CD4-positive, CD25-positive, alpha-beta regulatory T cell (primary cell): ENCODE measurements around the gene SPSB1. TPM values are rescaled to one million over a fixed set of nuclear protein-coding genes. Genes with fewer than 3 reads are reported as not detected.

Experiments
- ATAC-seq, 2 donors: fragments of 150-1000 bp; cut with Tn5 transposase; one replicate each; pipeline ENCODE4 v1.10.0; 2021; ENCODE audit warnings: low read depth in 2 of 2, moderate number of reproducible peaks in 2 of 2, moderate library complexity in 1 of 2
- DNase-seq, 3 donors: peaks; one replicate each; pipeline versions ENCODE4 v3.0.0 to v3.0.0-alpha.2; 2012 to 2022; ENCODE audit warnings: mixed read lengths in 1 of 3
- H3K27ac ChIP-seq: one replicate; pipeline ENCODE4 v1.7.0; 2013; ENCODE audit warnings: mild to moderate bottlenecking, low read length; ENCODE audit not compliant: insufficient read depth, poor library complexity, severe bottlenecking
- H3K27me3 ChIP-seq: one replicate; pipeline ENCODE4 v1.7.0; 2013; ENCODE audit warnings: low read length; ENCODE audit not compliant: control insufficient read depth, insufficient read depth
- H3K36me3 ChIP-seq: one replicate; pipeline ENCODE4 v1.7.0; 2013; ENCODE audit warnings: mild to moderate bottlenecking, low read length, moderate library complexity; ENCODE audit not compliant: control insufficient read depth, insufficient read depth
- H3K4me1 ChIP-seq: 2 replicates; pipeline ENCODE4 v1.7.0; 2013; ENCODE audit warnings: mild to moderate bottlenecking, low read length; ENCODE audit not compliant: insufficient read depth, control insufficient read depth, poor library complexity, severe bottlenecking
- H3K4me3 ChIP-seq: one replicate; pipeline ENCODE4 v1.7.0; 2013; ENCODE audit warnings: low read depth, mild to moderate bottlenecking, low read length, moderate library complexity
- H3K9me3 ChIP-seq, 2 experiments: 1 replicate in 1 of 2; 2 replicates in 1 of 2; pipeline ENCODE4 v1.7.0; 2013; ENCODE audit warnings: low read length in 2 of 2, mild to moderate bottlenecking in 1 of 2, moderate library complexity in 1 of 2; ENCODE audit not compliant: control insufficient read depth in 2 of 2
- H3K27ac Mint-ChIP-seq, 3 donors: one replicate each; pipeline ENCODE4 v1.8.0; 2020 to 2022; ENCODE audit warnings: mild to moderate bottlenecking in 3 of 3, mixed read lengths in 3 of 3, moderate library complexity in 2 of 3
- H3K27me3 Mint-ChIP-seq: one replicate; pipeline ENCODE4 v1.8.0; 2022; ENCODE audit warnings: mild to moderate bottlenecking, mixed read lengths
- H3K36me3 Mint-ChIP-seq: one replicate; pipeline ENCODE4 v1.8.0; 2020; ENCODE audit warnings: mixed read lengths
- H3K4me1 Mint-ChIP-seq, 4 donors: one replicate each; pipeline ENCODE4 v1.8.0; 2020 to 2022; ENCODE audit warnings: mixed read lengths in 4 of 4, mild to moderate bottlenecking in 1 of 4
- H3K4me3 Mint-ChIP-seq, 4 donors: one replicate each; pipeline ENCODE4 v1.8.0; 2020 to 2022; ENCODE audit warnings: mild to moderate bottlenecking in 4 of 4, mixed read lengths in 4 of 4, moderate library complexity in 3 of 4
- H3K9me3 Mint-ChIP-seq, 7 donors: one replicate each; pipeline ENCODE4 v1.8.0; 2020 to 2022; ENCODE audit warnings: mixed read lengths in 7 of 7, mild to moderate bottlenecking in 3 of 7, moderate library complexity in 2 of 7
- polyA plus RNA-seq, 4 donors: library from polyadenylated mRNA; unstranded; fragments of 300-500 nt; fragmentation: Illumina TruSeq; gene quantifications; one replicate each; pipeline ENCODE4 v1.2.3, GENCODE V29; 2021
- total RNA-seq: library from RNA; stranded (reverse); gene quantifications from one replicate; pipeline ENCODE4 v1.2.3, GENCODE V29; 2022

Gene SPSB1
- total and polyA plus RNA-seq, 5 donors from 2014 or later: 7.0 to 19.7 (median 12.3) TPM

DNA sequence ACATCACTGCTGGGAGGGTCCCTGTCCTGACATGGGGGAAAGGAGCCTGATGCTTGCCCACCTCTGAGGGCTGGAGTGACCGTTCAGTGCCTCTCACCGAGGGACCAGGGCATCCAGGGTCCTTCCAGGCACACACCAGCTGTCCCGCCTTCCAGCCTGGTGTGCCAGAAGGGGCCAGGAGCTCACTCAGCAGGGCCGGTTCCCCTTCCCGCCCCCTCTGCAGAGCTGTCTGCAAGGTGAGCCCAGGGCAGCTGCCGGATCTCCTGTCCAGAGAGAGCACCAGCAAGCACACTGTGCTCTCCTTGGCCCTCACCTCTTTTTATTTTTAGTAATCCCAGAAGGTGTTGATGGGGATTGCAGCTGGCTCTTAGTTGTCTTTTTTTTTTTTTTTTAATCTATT, 41.2 kb upstream of the SPSB1 start:
- Histone ChIP-seq H3K27ac (no peak overlapping the region), H3K9me3 (no peaks in the 10 kb centered on the region), H3K4me3 (no peak overlapping the region), H3K4me1 (no peaks in the 10 kb centered on the region), H3K36me3 (peaks cover 14% of the 10 kb centered on the region), H3K27me3 (no peaks in the 10 kb centered on the region)
- Mint-ChIP-seq H3K4me3 (no peak overlapping the region), H3K9me3 (no peaks in the 10 kb centered on the region), H3K4me1 (peaks cover 7 to 23% (median 8%) of the 10 kb centered on the region in 4 donors), H3K27ac (no peak overlapping the region), H3K27me3 (no peaks in the 10 kb centered on the region), H3K36me3 (peaks cover 15% of the 10 kb centered on the region)
- DNase-seq: no peak
- no peak for ATAC-seq

DNA sequence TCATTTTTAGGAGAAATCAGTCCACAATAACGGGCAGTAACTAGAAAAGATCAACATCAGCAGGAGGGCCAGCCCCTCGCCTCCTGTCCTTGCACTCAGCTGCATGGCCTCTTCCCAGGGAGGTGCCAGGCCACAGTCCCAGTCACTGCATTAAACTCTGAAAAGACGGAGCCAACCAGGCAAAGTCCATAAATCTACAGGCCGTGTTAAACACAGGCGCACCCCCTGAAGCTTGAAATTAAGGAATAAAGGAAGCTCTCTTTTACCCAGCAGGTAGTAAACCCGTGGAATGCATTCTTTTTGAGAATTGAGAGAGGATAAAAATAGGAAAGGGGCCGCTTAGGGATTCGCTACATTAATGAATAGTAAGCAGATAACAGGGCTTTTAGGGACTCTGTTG, 39.7 kb upstream of the SPSB1 start:
- no peaks in the 10 kb centered on the region for H3K9me3 ChIP-seq
- DNase-seq (no peak), ATAC-seq (no peak)
- peaks cover 19% of the 10 kb centered on the region for H3K36me3 Mint-ChIP-seq
- H3K9me3 Mint-ChIP-seq: peaks cover 0 to 1% (median 0%) of the 10 kb centered on the region in 7 donors
- H3K27me3 ChIP-seq: no peaks in the 10 kb centered on the region
- no peak overlapping the region for H3K27ac Mint-ChIP-seq
- no peak overlapping the region for H3K27ac ChIP-seq
- no peak overlapping the region for H3K4me3 Mint-ChIP-seq
- H3K4me1 ChIP-seq: no peaks in the 10 kb centered on the region
- H3K36me3 ChIP-seq: peaks cover 10% of the 10 kb centered on the region
- H3K4me1 Mint-ChIP-seq: peaks cover 7 to 23% (median 14%) of the 10 kb centered on the region in 4 donors
- no peaks in the 10 kb centered on the region for H3K27me3 Mint-ChIP-seq
- no peak overlapping the region for H3K4me3 ChIP-seq

DNA sequence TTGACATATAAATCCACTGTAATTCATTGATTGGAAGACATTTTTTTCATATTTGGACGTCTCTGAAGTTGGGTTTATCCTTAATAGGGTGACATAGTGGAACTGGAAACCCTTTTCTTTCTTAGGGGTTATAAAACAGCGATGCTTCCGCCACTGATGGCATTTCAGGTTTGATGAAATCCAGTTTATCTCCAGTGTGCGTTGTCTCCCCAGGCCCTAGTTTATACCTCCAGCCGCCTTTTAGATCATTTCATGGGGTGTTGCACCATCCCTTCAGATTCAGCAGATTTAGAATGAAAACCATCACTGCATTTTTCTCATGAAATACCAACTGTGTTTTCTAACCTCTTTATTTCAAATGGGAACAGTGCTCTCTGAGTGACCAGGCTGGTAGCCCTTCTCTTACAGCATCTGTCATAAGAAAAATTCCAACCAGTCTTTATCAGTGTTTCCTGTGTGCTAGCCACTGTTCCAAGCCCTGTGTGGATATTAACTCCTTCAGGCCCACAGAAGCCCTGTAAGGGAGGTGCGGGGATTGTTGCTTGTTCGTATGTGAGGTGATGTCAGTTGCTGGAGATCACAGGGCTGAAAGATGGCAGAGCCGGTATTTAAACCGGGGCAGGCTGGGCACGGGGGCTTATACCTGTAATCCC, 39.1 kb upstream of the SPSB1 start:
- Mint-ChIP-seq H3K4me1 (peaks cover 7 to 23% (median 18%) of the 10 kb centered on the region in 4 donors), H3K9me3 (peaks cover 0 to 1% (median 0%) of the 10 kb centered on the region in 7 donors), H3K4me3 (no peak overlapping the region), H3K36me3 (peaks cover 25% of the 10 kb centered on the region), H3K27ac (peak overlapping the region in 2 of 3 donors; percentile 29 to 49), H3K27me3 (no peaks in the 10 kb centered on the region)
- Histone ChIP-seq H3K36me3 (peaks cover 10% of the 10 kb centered on the region), H3K4me3 (no peak overlapping the region), H3K27ac (no peak overlapping the region), H3K9me3 (no peaks in the 10 kb centered on the region), H3K4me1 (no peaks in the 10 kb centered on the region), H3K27me3 (no peaks in the 10 kb centered on the region)
- no peak for DNase-seq
- no peak for ATAC-seq

GRCh38 chr1:9256332-9256731, 36.4 kb upstream of the SPSB1 start:
- peaks cover 15 to 39% (median 29%) of the 10 kb centered on the region in 4 donors for H3K4me1 Mint-ChIP-seq
- no peaks in the 10 kb centered on the region for H3K27me3 ChIP-seq
- no peaks in the 10 kb centered on the region for H3K9me3 ChIP-seq
- ATAC-seq (no peak), DNase-seq (no peak)
- H3K4me3 ChIP-seq: no peak overlapping the region
- H3K27ac Mint-ChIP-seq: no peak overlapping the region
- H3K36me3 Mint-ChIP-seq: peaks cover 34% of the 10 kb centered on the region
- H3K27me3 Mint-ChIP-seq: no peaks in the 10 kb centered on the region
- peaks cover 12% of the 10 kb centered on the region for H3K36me3 ChIP-seq
- H3K27ac ChIP-seq: no peak overlapping the region
- peaks cover 0 to 1% (median 0%) of the 10 kb centered on the region in 7 donors for H3K9me3 Mint-ChIP-seq
- no peak overlapping the region for H3K4me3 Mint-ChIP-seq
- no peaks in the 10 kb centered on the region for H3K4me1 ChIP-seq

GRCh38 chr1:9257851-9258250, 34.8 kb upstream of the SPSB1 start:
- H3K27ac Mint-ChIP-seq: peak overlapping the region in 1 of 3 donors; percentile 6
- H3K4me3 Mint-ChIP-seq: no peak overlapping the region
- Histone ChIP-seq H3K9me3 (no peaks in the 10 kb centered on the region), H3K4me3 (no peak overlapping the region), H3K36me3 (peaks cover 15% of the 10 kb centered on the region), H3K4me1 (no peaks in the 10 kb centered on the region), H3K27ac (no peak overlapping the region), H3K27me3 (no peaks in the 10 kb centered on the region)
- peaks cover 31% of the 10 kb centered on the region for H3K36me3 Mint-ChIP-seq
- H3K9me3 Mint-ChIP-seq: peaks cover 0 to 1% (median 0%) of the 10 kb centered on the region in 7 donors
- peaks cover 13 to 39% (median 26%) of the 10 kb centered on the region in 4 donors for H3K4me1 Mint-ChIP-seq
- ATAC-seq (no peak), DNase-seq (no peak)
- H3K27me3 Mint-ChIP-seq: no peaks in the 10 kb centered on the region

DNA sequence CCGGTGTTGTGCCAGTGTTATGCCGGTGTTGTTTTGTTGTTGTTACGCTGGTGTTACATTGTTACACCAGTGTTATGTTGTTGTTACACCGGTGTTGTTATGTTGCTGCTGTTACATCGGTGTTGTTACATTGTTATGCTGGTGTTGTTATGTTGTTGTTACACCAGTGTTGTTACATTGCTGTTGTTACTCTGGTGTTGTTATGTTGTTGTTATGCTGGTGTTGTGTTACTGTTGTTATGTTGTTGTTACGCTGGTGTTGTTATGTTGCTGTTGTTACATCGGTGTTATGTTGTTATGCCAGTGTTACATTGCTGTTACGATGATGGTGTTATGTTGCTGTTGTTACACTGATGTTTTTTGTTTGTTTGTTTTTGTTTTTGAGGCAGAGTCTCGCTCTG, 34.1 kb upstream of the SPSB1 start:
- Mint-ChIP-seq H3K27me3 (no peaks in the 10 kb centered on the region), H3K9me3 (peaks cover 0 to 1% (median 0%) of the 10 kb centered on the region in 7 donors), H3K27ac (peak overlapping the region in 2 of 3 donors; percentile 69 to 74), H3K36me3 (peaks cover 30% of the 10 kb centered on the region), H3K4me3 (no peak overlapping the region), H3K4me1 (peaks cover 8 to 39% (median 24%) of the 10 kb centered on the region in 4 donors)
- no peak for DNase-seq
- Histone ChIP-seq H3K27ac (no peak overlapping the region), H3K36me3 (peaks cover 12% of the 10 kb centered on the region), H3K27me3 (no peaks in the 10 kb centered on the region), H3K4me1 (no peaks in the 10 kb centered on the region), H3K9me3 (no peaks in the 10 kb centered on the region), H3K4me3 (no peak overlapping the region)
- no peak for ATAC-seq

GRCh38 chr1:9260059-9260766, 32.5 kb upstream of the SPSB1 start:
- Mint-ChIP-seq H3K27me3 (no peaks in the 10 kb centered on the region), H3K27ac (peak overlapping the region; percentile 5 to 72 (median 23)), H3K9me3 (peaks cover 0 to 1% (median 0%) of the 10 kb centered on the region in 7 donors), H3K4me1 (peaks cover 0 to 32% (median 20%) of the 10 kb centered on the region in 4 donors), H3K36me3 (peaks cover 29% of the 10 kb centered on the region), H3K4me3 (no peak overlapping the region)
- H3K27me3 ChIP-seq: no peaks in the 10 kb centered on the region
- no peak overlapping the region for H3K4me3 ChIP-seq
- H3K9me3 ChIP-seq: no peaks in the 10 kb centered on the region
- DNase-seq: no peak
- no peak for ATAC-seq
- peaks cover 20% of the 10 kb centered on the region for H3K36me3 ChIP-seq
- no peaks in the 10 kb centered on the region for H3K4me1 ChIP-seq
- H3K27ac ChIP-seq: no peak overlapping the region
